Measurements from ENCODE around the gene CHID1. TPM values are rescaled to one million over a fixed set of nuclear protein-coding genes. Genes with fewer than 3 reads are reported as not detected.
A peak's percentile ranks its signal among the peaks of the same experiment; 100 is the strongest.

The CHID1 gene
- total and polyA plus RNA-seq, 8 donors = 81.4 to 95.7 (median 93.5) TPM

GRCh38 chr11:844693-845644, 65.6 kb downstream of the CHID1 start:
- Histone ChIP-seq H3K9me3 (no peaks in the 10 kb centered on the region), H3K4me1 (peaks cover 40 to 80% of the 10 kb centered on the region in 2 donors), H3K4me3 (peak overlapping the region; percentile 98 to 99), H3K36me3 (peaks cover 0 to 11% of the 10 kb centered on the region in 2 donors), H3K27me3 (peaks cover 0 to 32% of the 10 kb centered on the region in 2 donors), H3K27ac (peak overlapping the region; percentile 91 to 92)
- DNase-seq (peak; percentile 89 to 96 (median 92)), ATAC-seq (peak; percentile 50)
- no peak for TF ChIP-seq CTCF (IDR thresholded peaks at IDR 0.05)
- intact Hi-C loops (cut with DNase I) = no loop called here

DNA sequence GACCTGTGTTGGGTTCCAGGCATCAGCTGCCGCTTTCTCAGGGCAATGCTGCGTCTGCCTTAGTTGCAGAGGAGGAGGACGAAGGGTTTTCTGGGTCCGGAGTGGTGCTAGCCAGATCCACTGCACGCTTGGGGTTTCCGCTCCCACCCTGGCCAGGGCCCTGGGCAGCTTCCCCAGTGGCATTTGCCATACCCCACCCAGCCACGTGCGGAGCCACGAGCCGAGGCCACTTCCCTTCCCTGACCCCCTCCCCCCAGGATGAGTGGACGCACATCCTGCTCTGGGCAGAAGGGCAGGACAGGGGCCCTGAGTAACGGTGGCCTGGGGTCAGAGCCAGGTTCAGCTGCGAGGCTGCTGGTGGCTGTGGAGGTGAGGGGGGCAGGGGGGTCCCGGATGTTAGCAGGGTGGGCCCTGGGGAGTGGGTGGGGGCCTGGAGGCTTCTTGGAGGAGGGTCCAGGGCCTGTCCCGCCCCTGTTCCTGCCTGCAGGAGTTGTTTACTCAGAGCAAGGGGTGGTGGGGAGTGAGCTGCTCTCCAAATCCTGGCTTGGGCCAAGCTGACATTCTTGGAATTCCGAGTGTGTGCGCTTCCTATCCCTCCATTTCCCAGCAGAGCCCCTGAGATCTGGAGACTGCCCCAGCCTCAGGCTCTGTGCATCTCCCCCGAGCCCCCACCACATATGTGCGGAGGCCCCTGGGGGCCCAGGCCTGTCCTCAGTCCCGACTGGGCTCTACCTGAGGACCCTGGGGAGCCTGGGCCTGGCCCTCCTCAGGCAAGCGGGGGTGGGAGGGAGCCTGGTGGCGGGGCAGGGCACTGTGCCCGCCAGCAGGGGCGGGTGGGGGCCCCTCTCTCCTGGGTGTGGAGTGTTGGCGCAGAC, 66.6 kb downstream of the CHID1 start:
- peak overlapping the region; percentile 98 to 99 for H3K4me3 ChIP-seq
- H3K9me3 ChIP-seq = no peaks in the 10 kb centered on the region
- H3K4me1 ChIP-seq = peaks cover 37 to 82% of the 10 kb centered on the region in 2 donors
- H3K27ac ChIP-seq = peak overlapping the region; percentile 91 to 92
- TF ChIP-seq CTCF (IDR thresholded peaks at IDR 0.05) = no peak
- H3K27me3 ChIP-seq = peaks cover 0 to 24% of the 10 kb centered on the region in 2 donors
- DNase-seq = peak; percentile 82 to 95 (median 90)
- peak; percentile 61 for ATAC-seq
- intact Hi-C loops (cut with DNase I) = no loop called here
- H3K36me3 ChIP-seq = peaks cover 0 to 20% of the 10 kb centered on the region in 2 donors

DNA sequence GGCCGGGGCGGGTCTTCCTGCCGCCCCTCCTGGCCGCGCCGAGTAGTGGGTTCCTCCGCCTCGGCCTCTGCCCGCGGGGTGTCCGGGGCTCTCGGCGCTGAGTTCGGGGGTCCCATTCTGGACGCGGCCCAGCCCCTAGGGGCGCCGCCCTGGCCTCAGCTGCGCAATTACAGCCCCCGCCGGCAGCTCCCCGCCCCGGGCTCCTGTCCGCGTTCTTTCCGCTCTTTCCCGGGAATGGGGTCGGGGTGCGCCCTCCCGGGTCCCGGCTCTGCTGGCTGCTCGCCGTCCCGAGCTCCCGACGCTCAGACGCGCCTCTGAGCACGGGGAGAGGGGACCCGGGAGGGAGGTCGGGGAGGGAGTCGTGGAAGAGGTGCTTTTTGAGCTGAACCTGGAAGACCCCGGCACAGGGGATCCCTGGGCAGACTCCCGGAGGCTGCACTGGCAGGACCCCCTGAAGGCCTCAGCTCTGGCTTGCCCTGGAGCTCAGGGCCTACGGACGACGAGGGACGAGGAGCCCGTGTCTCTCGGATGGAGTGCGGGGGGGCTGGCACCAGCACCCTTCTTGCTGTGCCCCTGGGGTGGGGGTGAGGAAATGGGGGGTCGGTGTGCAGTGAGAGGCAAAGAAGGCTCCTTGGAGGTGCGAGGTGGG, 67.4 kb downstream of the CHID1 start:
- H3K4me1 ChIP-seq = peaks cover 29 to 74% of the 10 kb centered on the region in 2 donors
- H3K27ac ChIP-seq = peak overlapping the region; percentile 91 to 92
- intact Hi-C loops (cut with DNase I) = no loop called here
- H3K9me3 ChIP-seq = no peaks in the 10 kb centered on the region
- no peak for TF ChIP-seq CTCF (IDR thresholded peaks at IDR 0.05)
- ATAC-seq (no peak), DNase-seq (no peak)
- H3K4me3 ChIP-seq = peak overlapping the region; percentile 98 to 99
- peaks cover 0 to 29% of the 10 kb centered on the region in 2 donors for H3K36me3 ChIP-seq
- peaks cover 0 to 16% of the 10 kb centered on the region in 2 donors for H3K27me3 ChIP-seq

- Histone ChIP-seq H3K4me1 (peaks cover 29 to 73% of the 10 kb centered on the region in 2 donors), H3K36me3 (peaks cover 0 to 36% of the 10 kb centered on the region in 2 donors), H3K9me3 (no peaks in the 10 kb centered on the region), H3K4me3 (peak within 1 kb of the TSS; percentile 98 to 99), H3K27me3 (peaks cover 0 to 11% of the 10 kb centered on the region in 2 donors), H3K27ac (peak within 1 kb of the TSS; percentile 91 to 92)
- peak; percentile 87 to 96 (median 90) for DNase-seq
- intact Hi-C loops (cut with DNase I) = no loop called here
- ATAC-seq = peak; percentile 44
- no peak for TF ChIP-seq CTCF (IDR thresholded peaks at IDR 0.05)
Measured at GRCh38 chr11:842370-843002, 68.1 kb downstream of the CHID1 start, which contains the start of the genes POLR2L and TSPAN4. Gene POLR2L (minus strand): TSS chr11:842529. CDS start chr11:842508, 21 bp downstream. Gene TSPAN4 (plus strand): TSS chr11:842852. CDS start chr11:850305, 7,453 bp downstream.
